Right lobe of liver (tissue), 4 donors: ENCODE results near the gene SVBP.

Experiments used
- CTCF ChIP-seq, 4 donors: fragments of 200-600 bp in 3 of 4; fragments of 450-650 bp in 1 of 4; IDR thresholded peaks; one replicate each; pipeline versions ENCODE4 v1.5.1 to v1.8.0; 2016 to 2022; ENCODE audit warnings: antibody characterized with exemption in 4 of 4, mild to moderate bottlenecking in 2 of 4
- POLR2A ChIP-seq: fragments of 450-650 bp; IDR thresholded peaks from one replicate; pipeline ENCODE4 v1.6.1; 2017; ENCODE audit warnings: antibody characterized with exemption, mild to moderate bottlenecking
- donor health status: DM: no; HTN: no; CAD: no.
- donor health status: DM: no; HTN: no; CAD: no.
- donor health status: DM: no; HTN: yes; CAD: no.

GRCh38 chr1:42837709-42838108 is 20.5 kb upstream of the SVBP start:
- TF ChIP-seq POLR2A (no peak), CTCF (IDR thresholded peaks at IDR 0.05) (no peak)
